Bone marrow (tissue), 2 donors: ENCODE measurements around the gene PLK3.
"Not testable (repeated sequence)": the region's sequence is repeated elsewhere in the genome, so short reads cannot be mapped to it uniquely, and the experiment has no call there.

ENCODE experiments used
- DNase-seq, 2 donors: peaks; one replicate each; lab custom pipeline; 2025; lab: John Stamatoyannopoulos, UW

PLK3 gene

GRCh38 chr1:44799770-44800584 lies at the start of gene PLK3:
Gene PLK3 (plus strand): TSS chr1:44800377. CDS start chr1:44800464, 87 bp downstream.
- peak; percentile 94 to 96 for DNase-seq

- no peak for DNase-seq
Measured at GRCh38 chr1:44757420-44757819, 42.8 kb upstream of the PLK3 start.

DNA sequence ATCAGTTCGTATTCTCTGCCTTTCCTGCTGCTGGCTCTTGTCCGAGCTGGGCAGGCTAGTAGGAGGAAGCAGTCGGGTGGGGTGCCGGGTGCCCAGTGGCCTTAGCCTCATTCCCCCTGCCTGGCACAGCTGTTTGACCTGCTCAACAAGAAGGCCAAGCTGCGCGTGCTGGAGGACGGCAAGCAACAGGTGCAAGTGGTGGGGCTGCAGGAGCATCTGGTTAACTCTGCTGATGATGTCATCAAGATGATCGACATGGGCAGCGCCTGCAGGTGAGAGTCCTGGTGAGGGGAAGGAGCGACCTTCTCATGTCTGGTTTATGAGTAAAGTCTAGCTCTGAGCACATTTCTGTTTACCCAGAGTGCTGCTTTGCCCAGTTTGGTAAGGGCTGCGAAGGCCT lies 41.1 kb upstream of the PLK3 start:
- no peak for DNase-seq

- DNase-seq: no peak
Measured at GRCh38 chr1:44760876-44761275, 39.3 kb upstream of the PLK3 start.

DNA sequence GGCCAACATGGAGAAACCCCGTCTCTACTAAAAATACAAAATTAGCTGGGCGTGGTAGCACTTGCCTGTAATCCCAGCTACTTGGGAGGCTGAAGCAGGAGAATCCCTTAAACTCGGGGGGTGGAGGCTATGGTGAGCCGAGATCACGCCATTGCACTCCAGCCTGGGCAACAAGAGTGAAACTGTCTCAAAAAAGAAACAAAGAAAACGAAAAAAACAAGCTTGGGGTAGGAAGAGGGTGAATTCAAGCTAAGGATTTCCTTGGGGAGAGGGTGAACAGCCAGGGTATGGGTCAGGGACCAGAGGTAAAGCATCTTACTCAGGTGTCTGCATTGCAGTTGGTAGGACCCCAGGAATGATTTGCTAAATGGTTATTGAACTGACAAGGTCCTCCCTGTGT lies 33.8 kb upstream of the PLK3 start:
- not testable (repeated sequence) for DNase-seq

DNA sequence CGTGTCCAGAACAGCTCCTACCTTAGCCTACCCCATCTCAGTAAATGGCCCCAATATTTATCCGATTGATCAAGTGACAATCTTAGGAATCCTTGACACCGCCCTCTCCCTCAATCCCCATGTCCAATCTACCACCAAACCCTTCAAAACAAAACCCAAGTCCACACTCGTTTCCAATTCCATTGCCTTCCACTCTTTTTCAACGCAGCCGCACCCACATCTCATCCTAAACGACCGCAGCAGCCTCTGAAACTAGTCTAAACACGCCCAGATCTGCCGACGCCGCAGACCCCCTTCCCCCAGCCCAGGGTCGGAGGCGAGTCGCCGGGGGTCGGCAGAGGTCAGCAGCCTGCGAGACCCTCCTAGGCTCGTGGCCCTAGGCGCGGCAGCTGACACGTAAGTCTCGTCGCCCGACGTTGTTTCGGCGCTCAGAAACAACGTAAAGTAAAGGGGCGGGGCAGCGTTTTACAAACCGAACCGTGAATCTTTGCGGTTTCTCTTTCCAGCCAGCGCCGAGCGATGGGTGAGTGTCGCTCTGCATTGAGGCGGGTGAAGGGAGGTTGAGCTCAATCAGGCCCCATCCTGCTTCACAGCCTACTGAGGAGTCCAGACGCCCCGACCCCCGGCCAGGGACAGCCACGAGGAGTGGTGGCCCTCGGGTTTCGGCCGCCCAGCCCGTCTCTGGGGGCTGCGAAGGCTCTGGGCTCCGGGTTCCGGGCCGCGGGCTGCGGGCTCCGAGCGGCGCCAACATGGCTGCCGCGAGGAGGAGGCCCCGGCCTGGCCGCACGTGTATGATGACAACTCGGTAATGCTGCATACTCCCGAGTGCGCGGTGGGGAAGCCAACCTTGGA lies 24.9 kb upstream of the PLK3 start, which contains the start of gene RPS8:
RPS8 (plus strand) TSS at position 463 of the 852 bp plus-strand sequence; CDS start at position 520, 57 bp downstream.
- peak; percentile 69 to 94 for DNase-seq

DNA sequence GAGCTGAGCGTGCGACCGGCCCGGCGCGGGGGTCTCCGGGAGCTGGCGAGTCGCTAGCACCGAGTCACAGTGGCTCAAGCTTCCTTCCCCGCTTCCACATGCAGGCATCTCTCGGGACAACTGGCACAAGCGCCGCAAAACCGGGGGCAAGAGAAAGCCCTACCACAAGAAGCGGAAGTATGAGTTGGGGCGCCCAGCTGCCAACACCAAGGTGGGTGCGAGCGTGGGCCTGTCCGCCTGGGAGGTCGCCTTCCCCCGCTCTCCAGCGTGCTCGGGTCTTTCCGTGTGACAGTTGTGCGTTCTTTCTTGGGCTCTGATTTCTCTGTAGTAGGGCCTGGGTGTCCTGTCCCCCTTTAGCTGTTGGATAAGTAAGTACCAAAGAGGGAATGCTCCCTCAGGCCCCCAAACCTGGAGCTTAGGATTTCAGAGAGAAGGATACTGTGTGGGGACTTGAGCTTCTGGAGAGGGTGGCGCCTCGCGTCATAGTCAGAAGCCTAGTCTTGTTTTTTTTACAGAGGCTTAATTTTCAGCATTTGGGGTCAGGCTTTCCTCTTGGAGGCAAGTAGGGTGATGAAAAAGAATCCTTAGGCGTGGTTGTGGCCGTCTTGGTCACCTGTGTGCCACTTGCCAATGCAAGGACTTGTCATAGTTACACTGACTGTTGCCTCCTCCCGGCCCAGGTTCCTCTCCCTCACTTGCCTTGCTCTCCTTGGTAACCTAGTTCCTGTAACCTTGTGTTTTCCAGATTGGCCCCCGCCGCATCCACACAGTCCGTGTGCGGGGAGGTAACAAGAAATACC lies 24.0 kb upstream of the PLK3 start:
- peak in 1 of 2 donors; percentile 3 for DNase-seq

GRCh38 chr1:44776730-44777068 lies 23.5 kb upstream of the PLK3 start:
- no peak for DNase-seq

GRCh38 chr1:44777547-44777946 lies 22.6 kb upstream of the PLK3 start:
- no peak for DNase-seq

- no peak for DNase-seq
Measured at GRCh38 chr1:44777969-44778635, 22.1 kb upstream of the PLK3 start.

DNA sequence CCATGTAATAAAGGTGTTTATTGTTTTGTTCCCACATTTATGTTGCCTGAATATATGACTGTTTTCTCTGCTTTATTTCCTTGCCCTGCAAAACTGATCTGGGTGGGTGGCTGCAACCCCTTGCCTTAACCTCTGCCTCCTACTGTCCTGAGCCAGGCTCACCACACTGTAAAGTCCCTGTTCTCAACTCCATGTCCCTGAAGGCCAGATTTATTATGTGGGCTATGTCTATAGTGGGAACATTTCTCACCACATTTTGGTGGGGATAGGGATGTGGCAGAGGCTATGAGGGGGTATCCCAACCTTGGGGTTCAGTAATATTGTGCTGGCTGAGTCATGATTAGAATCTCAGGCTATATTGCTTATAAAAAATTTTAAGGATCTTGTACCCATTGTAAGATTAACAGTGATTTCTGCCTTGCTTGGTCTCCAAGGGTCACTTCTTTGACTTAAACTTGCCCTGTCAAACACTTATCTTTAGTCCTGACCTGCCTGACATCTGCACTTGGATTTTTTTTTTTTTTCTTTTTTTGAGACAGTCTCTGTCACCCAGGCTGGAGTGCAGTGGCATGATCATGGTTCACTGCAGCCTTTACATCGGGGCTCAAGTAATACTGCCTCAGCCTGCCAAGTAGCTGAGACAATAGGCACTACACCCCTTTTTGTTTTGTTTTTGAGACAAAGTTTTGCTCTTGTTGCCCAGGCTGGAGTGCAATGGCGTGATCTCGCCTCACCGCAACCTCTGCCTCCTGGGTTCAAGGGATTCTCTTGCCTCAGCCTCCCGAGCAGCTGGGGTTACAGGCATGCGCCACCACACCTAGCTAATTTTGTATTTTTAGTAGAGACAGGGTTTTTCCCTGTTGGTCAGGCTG lies 21.2 kb upstream of the PLK3 start:
- DNase-seq: no peak

DNA sequence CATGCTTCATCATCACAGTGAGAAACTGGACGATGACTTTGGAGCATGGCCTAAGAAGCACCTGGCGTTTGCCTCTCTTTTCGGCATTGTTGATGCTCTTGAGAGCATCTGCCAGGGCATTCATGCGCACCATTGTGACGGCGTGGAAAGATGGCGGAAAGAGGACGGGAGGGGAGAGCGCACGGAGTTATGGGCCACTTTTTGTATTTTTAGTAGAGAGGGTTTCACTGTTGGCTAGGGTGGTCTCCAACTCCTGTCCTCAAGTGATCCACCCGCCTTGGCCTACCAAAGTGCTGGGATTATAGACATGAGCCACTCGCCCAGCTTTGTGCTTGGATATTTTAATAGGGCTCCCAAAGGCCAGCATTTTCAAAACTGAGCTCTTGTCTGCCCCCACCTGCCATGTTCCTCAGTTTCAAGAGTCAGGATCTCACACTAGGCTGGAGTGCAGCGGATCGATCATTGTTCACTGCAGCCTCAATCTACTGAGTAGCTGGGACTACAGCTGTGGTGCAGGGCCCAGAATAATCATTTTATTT lies 19.5 kb upstream of the PLK3 start:
- DNase-seq: no peak

- DNase-seq: peak in 1 of 2 donors; percentile 0
Measured at GRCh38 chr1:44783697-44784093, 16.5 kb upstream of the PLK3 start.

GRCh38 chr1:44784094-44785028 lies 15.8 kb upstream of the PLK3 start:
- peak in 1 of 2 donors; percentile 0 for DNase-seq

- no peak for DNase-seq
Measured at GRCh38 chr1:44785029-44785380, 15.2 kb upstream of the PLK3 start.

- DNase-seq: no peak
Measured at GRCh38 chr1:44785501-44786137, 14.6 kb upstream of the PLK3 start.

DNA sequence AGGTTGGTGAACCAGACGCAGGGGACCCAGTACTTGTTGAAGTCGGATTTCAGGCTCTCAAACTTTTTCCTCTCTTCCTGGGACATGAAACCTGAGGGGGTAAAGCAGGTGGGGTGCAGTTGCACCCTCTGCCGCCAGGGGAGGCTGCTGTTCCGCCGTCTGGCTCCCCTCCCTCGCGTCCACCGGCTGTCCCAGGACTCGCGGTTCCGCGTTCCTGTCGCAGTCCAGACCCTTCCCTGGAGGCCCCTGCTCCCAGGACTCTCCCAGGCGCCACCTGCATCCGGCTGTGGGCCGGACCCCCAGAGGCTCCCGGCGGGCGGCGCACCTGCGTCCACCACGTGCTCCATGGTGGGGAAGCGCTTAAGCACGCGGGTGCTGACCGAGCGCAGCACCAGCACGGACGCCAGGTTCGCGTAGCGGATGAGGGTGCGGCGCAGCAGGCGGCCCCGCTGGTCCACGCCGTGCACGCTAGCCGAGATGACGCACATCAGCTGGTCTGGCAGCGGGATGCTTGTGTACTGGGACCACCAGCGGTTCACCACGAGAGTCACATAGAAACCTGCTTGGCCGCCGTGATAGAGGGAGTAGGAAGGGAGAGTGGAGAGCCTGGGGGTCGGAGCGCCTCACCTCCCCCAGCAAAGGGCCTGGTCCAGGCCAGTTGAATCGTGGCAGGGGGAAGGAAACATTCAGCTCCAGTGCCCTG lies 13.9 kb upstream of the PLK3 start:
- DNase-seq: peak; percentile 17 to 38

- DNase-seq: no peak
Measured at GRCh38 chr1:44786841-44787426, 13.2 kb upstream of the PLK3 start.
